Activated naive CD4-positive, alpha-beta T cell treated with anti-CD3 and anti-CD28 coated beads, Interleukin-2, amount 50 U/mL, for 16 hours (primary cell): Measurements from ENCODE around the gene MCMBP.
"Not testable (repeated sequence)": the region's sequence is repeated elsewhere in the genome, so short reads cannot be mapped to it uniquely, and the experiment has no call there.

Experiments
- DNase-seq: peaks from one replicate; pipeline ENCODE4 v3.0.0-alpha.2; 2020

The MCMBP gene

DNA sequence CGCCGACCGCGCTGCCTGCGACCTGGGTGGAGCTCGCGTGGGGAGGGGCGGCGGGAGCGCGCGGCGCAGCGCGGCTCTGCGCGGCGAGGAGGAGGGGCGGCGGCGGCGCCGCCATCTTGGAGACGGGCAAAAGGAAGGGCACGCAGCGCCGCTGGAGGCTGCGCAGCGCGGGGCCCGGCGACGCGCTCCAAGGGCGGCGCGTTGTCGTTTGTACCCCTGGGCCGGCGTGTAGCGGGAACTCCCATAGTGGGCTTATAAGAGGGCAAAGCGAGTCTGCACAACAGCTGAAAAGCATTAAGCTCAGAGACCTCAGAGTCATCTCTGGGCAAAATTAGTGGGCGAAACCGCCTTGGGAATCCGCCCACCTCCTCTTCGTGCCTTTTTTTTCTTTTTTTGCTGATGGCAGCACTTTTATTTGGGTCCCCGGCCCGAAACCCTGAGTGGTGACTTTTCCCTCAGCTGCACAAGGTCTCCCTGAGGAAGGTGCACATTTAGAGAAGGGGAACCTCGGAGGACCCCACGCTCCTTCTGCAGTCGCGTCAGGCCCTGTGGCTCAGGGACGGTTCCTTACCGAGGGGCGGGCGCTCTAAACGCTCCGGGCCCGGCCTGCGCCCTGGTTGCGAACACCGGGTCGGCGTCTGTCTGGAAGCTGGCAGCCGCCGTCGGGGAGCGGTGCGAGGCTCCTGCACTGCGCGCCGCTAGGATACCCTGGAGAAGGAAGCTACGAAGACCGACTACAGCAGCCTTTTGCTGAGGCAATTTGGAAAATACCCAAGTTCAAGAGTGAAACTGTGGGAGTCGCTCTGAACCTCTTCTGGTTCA lies 428 bp upstream of the MCMBP start:
- DNase-seq: peak; percentile 90

DNA sequence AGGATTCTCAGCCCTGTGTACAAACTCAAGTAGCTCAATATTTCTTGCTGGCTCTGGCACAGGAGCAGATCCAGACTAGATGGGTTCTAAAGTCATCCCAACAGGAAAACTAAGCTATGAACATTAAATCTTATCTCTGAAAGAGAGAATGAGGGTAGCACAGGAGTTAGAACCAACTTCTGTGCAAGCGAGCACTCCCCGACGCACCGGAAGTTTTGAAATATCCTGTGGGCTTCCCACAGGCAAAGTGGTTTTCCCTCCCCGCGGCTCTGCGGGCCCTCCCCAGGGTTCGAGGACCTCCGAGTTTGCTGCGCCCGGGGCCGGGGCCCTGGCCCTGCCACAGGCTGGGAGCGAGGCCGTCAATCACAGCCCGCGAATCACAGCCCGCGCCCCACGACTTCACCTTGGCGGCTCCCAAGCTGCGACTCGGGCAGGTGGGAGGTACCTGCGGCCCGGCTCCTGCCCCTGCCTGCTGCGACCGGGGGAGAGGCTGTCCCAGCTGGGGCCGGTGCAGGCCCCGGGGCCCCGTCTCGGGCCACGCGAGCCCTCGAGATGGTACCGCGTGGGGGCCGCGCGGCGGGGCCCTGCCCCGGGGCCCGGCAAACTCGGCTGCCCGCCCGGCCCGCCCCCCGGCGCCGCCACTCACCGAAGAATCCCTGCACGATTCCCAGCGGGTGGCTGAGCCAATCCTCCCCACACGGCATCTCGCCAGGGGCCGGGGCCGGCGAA lies 598 bp downstream of the MCMBP start:
- DNase-seq: peak; percentile 65

DNA sequence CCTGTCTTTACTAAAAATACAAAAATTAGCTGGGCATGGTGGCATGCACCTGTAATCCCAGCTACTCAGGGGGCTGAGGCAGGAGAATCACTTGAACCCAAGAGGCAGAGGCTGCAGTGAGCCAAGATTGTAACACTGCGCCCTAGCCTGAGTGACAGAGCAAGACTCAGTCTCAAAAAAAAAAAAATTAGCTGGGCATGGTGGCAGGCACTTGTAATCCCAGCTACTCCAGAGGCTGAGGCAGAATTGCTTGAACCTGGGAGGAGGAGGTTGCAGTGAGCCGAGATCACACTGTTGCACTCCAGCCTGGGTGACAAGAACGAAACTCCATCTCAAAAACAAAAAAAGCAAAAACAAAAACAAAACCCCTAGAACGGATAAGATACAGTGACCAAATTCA lies 3.2 kb downstream of the MCMBP start:
- not testable (repeated sequence) for DNase-seq

DNA sequence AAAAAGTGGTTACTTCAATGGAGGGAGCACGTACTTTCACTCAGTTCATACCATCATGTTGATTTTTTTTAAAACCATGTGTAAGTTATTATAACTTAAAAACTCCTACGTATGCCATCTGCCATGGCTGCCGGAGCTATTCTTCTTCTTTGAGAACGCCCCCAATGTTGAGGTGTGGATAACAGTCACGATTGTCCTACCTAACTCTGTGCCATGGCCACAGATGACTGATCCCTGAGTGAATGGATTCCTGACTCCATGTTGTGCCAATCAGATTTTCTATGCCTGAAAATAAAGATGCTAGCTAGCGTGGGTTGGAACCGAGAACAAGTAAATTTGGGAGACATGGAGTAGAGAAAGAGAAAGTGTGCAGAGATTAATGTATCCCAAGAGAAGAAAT lies 5.3 kb downstream of the MCMBP start:
- DNase-seq: no peak

DNA sequence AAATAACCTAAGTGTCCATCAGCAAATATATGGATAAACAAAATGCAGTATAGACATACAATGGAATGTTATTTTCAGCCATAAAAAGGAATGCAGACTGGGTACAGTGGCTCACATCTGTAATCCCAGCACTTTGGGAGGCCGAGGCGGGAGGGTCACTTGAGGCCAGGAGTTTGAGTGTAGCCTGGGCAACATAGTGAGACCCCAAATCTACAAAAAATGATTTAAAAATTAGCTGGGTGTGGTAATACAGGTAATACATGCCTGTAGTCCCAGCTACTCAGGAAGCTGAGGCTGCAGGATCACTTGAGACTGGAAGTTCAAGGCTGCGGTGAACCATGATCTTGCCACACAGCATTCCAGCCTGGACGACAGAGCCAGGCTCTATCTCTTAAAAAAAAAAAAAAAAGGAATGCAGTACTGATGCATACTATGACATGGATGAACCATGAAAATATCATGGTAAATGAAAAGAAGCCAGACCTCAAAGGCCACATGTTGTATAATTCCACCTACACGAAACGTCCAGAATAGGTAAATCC lies 6.9 kb downstream of the MCMBP start:
- no peak for DNase-seq

DNA sequence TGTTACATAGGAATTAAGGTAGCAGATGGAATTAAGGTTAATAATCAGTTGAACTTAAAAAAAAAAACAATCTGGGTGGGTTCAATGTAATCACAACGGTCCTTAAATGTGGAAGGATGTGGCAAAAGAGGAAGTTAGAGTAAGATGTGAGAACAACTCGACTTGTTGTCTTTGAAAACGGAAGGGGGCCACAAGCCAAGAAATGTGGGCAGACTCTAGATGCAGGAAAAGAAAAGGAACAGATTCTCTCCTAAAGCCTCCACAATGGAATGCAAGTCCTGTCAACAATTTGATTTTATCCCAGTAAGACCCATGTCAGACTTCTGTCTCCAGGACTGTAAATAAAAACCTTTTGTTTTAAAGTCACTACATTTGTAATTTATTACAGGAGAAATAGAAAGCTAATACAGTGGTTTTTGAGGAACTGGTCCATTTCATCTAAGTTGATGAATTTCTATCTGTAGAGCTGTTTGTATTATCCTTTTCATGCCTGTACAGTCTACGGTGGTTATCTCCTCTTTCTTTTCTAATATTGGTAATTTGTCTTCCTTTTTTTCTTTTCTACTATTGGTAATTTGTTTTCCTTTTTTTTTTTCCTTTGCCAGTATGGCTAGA lies 8.6 kb downstream of the MCMBP start:
- DNase-seq: no peak

DNA sequence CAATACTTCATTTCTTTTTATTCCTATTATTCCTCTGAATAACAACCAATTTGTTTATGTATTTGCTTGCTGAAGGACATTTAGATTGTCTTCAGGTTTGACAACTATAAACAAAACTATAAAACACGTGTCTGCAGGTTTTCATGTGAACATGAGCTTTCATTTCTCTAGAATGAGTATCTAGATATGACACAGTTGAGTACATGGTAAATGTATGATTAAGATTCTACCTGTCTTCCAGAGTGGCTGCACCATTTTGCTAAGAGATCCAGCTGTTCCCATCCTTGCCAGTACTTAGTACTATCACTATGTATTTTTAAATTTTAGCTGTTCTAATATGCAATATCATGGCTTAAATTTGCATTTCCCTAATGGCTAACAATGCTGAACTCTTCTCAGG lies 10.1 kb downstream of the MCMBP start:
- no peak for DNase-seq

DNA sequence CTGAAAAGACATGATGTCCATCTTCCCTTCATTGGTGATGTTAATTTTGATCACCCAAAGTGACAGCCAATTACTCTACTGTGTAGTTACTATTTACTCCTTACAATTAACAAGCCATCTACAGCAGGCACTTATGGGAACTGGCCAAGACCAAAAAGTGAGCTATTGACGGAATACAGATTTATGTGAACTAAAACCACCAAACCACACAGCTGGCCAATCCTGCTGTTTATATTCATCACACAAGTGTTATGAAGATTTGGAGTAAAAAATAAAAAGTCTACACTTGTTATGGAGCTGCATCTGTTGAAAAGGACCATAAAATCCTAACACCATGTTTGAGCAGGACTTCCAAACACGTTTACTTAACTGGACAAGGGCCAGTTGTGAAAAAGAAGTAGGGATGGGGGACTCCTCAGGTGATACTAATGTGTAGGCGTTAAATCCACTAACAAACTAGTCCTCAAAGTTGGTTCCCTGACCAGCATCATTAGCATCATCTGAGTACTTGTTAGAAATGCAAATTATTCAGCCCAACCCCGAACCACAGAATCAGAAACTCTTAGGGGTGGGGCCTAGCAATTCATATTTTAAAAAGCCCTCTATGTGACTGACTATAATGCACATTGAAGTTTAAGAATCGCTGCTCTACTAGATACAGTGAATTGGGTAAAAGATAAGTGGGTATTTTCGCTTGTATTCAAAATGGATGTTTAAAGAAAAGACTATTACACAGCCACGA lies 11.6 kb downstream of the MCMBP start:
- DNase-seq: no peak

DNA sequence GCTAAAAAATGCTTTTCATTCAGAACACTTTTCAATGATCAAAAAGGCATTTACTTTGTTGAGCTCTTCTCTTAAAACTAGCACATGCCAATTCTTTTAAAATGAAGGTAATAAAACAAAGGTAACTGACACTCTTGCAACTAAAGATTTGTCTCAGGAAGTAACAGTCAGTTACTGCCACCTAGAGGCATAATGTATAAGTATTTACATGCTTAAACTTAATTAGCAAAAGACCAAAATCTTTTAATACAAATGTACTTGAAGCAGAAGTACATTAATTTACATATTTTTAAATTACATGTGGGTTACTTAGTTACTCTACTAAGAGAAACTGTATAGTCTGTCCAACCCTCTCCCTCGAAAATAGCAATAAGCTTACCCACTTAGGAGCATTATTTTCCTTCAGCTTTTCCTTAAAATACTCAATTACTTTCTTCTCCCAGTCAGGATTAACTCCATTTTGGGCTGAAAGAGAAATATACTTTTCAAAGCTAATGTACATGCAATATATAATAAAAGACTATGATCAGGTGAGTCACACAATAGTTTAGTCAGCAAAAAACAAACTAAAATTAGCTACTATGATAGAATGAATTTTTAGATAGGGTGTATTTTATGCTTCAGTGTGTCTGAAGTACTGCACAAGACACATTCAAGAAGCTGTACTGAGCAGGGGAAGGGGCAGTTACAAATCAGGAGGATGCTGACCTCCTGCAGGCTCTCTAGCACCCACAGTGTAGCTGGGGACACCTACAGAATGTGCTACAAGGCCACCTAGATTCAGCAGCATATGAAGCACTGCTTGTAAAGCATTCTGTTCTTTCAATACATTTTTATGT lies 13.0 kb downstream of the MCMBP start:
- DNase-seq: no peak

DNA sequence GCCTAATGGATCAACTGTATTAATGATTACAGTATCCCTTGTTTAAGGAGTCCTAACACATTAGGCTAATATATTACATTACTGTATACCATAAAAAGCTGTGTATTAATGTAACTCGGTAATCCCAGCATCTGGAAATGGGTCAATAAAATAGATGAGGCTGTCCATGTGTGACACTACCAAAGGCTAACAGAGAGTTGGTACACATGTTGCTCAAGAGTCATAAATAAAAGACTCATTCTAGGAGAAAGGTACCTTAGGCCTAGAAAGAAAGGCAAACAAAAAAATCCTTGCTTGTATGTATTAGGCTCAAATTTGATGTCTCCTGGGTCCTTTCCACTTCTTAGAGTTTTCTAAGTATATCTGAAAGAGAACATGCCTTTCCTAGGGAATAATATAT lies 14.6 kb downstream of the MCMBP start:
- DNase-seq: no peak

DNA sequence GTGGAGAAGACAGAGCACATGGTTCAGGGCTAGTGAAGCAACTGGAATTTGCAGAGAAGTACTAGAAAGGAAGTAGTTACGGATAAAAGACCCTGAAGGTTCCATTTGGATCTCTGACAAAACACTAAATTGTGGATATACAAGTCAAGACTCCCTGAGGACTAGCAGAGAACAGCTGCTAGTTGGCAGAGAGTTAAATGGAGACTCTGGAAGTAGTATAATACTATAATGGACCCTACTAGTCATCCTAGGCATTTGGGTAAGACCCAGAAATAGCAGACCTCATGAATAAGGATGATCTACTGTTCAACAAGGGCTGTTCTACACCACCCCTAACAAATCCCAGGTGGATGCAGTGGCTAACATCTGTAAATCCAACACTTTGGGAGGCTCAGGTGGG lies 19.1 kb downstream of the MCMBP start:
- no peak for DNase-seq

DNA sequence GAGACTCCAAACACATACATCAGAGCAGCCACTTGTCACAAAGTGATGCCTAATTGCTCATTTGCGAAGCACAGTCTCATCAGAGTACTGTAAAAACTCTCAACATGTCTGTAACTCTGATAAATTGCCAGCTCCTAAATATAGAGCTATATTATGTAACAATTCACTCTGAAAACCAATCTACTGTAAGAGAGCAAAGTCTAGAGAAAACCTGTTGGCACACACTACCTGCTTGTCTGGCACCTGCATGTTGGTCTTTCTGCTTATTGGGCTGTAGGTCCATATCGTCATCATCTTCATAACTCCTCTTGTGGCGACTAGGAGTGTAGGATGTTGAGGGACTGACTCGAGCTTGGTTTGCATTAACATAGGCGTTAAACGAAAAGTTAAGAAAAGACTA lies 19.8 kb downstream of the MCMBP start:
- DNase-seq: no peak

DNA sequence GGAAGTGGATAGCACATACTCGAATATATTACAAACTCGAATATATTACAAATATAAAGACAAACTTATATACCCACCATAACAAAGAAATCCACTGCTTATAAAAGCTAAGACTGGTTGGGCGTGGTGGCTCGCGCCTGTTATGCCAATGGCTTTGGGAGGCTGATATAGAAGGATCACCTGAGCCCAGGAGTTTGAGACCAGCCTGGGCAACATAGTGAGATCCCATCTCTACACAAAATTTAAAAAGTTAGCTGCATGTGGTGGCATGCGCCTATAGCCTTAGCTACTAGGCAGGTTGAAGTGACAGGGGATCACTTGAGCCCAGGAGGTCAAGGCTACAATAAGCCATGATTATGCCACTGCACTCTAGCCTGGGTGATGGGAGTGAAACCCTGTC lies 20.4 kb downstream of the MCMBP start:
- no peak for DNase-seq

DNA sequence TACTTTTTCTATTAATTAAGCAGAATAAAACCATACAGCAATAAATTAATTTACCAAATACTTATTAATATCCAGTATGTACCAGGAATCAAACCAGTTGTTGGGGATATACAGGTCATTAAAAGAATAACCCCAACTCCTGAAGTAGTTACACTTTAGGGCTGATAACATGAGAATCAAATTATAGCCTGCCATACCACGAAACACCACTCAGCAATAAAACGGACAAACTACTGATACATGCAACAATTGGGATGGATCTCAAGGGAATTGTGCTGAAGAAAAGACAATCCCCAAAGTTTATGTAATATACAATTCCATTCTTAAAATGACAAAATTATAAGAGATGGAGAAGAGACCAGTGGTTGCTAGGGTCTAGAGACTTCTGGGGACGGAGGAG lies 22.7 kb downstream of the MCMBP start:
- DNase-seq: no peak

DNA sequence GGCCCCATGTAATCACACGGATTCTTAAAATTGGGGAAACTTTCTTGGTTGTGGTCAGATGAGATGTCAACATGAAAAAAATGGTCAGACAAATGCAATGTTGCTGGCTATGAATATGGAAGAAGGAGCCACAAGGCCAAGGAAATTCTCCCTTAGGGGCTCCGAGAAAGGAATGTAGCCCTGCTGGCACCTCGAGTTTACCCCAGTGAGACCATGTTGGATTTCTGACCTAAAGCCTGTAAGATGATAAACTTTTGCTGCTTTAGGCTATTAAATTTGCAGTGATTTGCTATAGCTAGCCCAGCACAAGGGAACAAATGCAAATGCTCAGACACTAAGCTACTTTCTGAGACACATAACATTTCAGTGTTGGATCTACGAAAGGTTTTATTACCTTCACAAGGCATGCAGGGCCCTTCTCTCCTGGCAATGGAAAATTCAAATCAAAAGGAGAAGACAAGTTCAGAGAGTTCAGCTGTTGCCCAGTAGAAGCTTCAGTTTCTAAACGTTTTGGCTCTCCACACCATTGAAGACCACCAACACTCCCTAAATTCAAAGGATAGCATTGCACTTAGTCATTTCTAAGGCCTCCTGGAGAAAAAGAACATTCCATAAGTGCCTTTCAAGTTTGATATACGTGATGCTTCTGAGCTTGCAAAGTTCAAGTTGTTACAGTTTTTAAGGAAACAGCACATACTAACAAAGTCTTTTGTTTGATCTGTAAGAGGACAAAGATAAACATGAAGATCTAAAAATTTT lies 23.4 kb downstream of the MCMBP start:
- no peak for DNase-seq

DNA sequence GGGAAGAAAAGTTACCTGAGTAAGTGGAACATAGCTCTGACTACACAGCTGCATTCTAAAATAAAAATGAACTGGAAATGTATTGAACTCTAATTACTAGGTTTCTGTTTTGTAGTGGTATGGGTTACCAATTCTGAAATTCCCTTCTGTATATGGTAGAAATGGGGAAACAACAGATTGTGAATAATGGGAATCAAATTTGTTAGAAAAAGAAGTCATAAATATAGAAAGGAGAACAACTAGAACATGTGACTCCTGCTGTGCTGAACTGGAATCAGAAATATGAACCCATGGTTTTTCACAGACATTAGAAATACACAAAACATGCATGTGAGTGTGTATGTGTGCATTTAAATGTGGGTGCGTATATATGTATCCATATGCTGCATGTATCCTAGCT lies 27.0 kb downstream of the MCMBP start:
- no peak for DNase-seq

DNA sequence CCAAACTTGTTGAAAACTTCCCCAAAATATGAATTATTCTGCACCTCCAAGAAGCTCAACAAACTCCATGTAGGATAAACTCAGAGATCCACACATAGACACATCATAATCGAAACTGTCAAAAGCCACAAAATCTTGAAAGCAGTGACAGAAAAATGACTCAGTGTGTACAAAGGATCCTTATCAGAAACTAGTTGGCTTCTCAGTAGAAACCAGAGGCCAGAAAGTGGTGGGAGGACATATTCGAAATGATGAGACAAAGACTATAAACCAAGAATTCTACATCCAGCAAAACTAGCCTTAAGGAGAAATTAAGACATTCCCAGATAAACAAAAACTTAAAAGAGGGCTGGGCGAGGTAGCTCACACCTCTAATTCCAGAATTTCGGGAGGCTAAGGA lies 38.5 kb downstream of the MCMBP start:
- DNase-seq: no peak

DNA sequence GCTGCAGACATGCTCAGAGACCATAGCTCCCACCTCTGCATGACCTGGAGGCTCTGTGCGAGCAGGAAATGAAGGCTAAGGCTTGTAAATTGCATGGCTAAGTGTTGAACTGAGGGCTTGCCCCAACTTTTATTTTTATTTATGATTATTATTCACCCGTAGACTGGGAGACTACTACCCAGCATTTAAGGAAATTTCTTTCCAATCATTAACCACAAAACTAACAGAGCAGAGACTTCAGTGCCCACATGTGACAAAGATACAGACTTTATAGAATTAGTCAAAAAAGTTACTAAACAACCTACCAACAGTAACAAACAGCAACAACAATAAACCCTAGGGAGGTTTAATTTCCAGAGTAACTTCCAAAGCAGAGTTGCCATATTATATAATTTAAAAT lies 39.7 kb downstream of the MCMBP start:
- no peak for DNase-seq

DNA sequence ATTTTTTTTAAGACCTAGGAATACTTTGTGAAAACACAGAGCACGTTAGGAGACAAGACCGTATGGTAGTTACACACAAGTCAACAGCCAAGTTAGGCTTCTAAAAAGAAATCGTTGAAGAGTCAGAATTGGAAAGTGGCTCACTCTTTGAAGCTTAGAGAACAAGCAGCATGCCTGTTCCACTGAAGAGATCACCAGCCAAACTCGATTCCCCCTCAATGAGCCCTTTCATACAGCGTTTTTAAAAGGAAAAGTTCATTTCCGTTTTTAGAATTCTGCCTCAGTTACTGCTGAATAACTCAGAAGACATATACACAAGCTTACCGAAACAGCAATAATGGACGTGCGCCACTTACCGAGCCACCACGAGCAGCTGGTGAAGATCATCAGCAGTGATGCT lies 41.0 kb downstream of the MCMBP start:
- no peak for DNase-seq

DNA sequence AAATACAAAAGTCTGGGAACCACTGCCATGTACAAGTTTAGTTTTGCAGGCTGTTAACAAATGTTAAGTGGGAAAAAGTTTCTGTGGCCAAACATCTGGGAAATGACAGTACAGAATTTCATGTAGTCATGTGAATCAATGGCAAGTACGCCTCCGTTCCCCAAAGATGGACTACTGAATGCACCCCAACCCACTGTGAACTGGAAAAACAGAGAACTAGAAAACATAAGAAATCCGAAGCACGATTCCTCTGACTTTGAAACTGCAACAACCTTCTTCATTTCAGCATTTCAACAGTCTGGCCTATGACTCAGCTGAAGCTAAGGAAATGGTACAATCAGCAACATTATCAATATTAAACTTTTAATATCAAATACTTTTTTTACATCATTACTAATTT lies 41.8 kb downstream of the MCMBP start:
- no peak for DNase-seq

DNA sequence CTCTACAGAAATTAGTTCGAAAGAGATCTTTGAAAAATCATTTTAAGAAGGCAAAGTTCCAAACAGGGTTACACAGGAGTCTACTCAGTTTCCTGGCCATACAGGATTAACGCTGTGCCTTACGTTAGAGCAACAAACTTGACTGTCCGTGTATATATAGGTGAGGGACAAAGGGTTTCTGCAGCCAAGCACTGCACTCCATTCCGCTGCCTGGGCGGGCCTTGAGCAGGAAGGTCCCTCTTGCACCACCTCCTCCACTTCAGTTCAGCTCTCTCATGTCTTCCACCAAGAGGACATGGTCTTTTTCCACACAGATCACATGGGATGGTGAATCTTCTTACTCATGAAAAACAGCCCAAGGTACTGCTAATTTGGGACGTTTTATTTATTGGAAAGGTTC lies 43.2 kb downstream of the MCMBP start:
- DNase-seq: no peak
